DMS53 (cell line): ENCODE measurements around the gene SART3.
"Not testable (repeated sequence)": the region's sequence is repeated elsewhere in the genome, so short reads cannot be mapped to it uniquely, and the experiment has no call there.

ENCODE experiments used
- DNase-seq: peaks from one replicate; lab custom pipeline; 2025; lab: John Stamatoyannopoulos, UW

Gene SART3

GRCh38 chr12:108597559-108598471 is 36.8 kb upstream of the SART3 start, which contains the start of gene TMEM119:
TMEM119 (minus strand) TSS chr12:108598084; CDS start chr12:108592383, 5,701 bp downstream.
- peak; percentile 36 for DNase-seq

- no peak for DNase-seq
Observed at GRCh38 chr12:108596854-108597558, 36.0 kb upstream of the SART3 start.

- DNase-seq, result no peak
Observed at GRCh38 chr12:108595711-108596647, 35.0 kb upstream of the SART3 start.

GRCh38 chr12:108594960-108595710 is 34.2 kb upstream of the SART3 start:
- DNase-seq, result no peak

- DNase-seq, result no peak
Observed at GRCh38 chr12:108594323-108594903, 33.4 kb upstream of the SART3 start.

GRCh38 chr12:108592033-108592909 is 31.3 kb upstream of the SART3 start:
- no peak for DNase-seq

GRCh38 chr12:108591267-108591980 is 30.5 kb upstream of the SART3 start:
- no peak for DNase-seq

- not testable (repeated sequence) for DNase-seq
Observed at GRCh38 chr12:108590463-108590862, 29.5 kb upstream of the SART3 start.

GRCh38 chr12:108589840-108590229 is 28.9 kb upstream of the SART3 start:
- DNase-seq, result no peak

- no peak for DNase-seq
Observed at GRCh38 chr12:108589028-108589839, 28.3 kb upstream of the SART3 start.

- no peak for DNase-seq
Observed at GRCh38 chr12:108587826-108588225, 26.9 kb upstream of the SART3 start.

GRCh38 chr12:108586306-108586705 is 25.3 kb upstream of the SART3 start:
- DNase-seq, result no peak

GRCh38 chr12:108585864-108586263 is 24.9 kb upstream of the SART3 start:
- DNase-seq, result no peak

GRCh38 chr12:108584456-108585065 is 23.6 kb upstream of the SART3 start:
- no peak for DNase-seq

- no peak for DNase-seq
Observed at GRCh38 chr12:108583991-108584390, 23.0 kb upstream of the SART3 start.

- DNase-seq, result no peak
Observed at GRCh38 chr12:108582978-108583770, 22.2 kb upstream of the SART3 start.

- no peak for DNase-seq
Observed at GRCh38 chr12:108582509-108582908, 21.5 kb upstream of the SART3 start.
